GM19468 (cell line): ENCODE measurements around the gene CYP2J2.
"Not testable (repeated sequence)": the region's sequence is repeated elsewhere in the genome, so short reads cannot be mapped to it uniquely, and the experiment has no call there.

Experiments used
- ATAC-seq: cut with Tn5 transposase; IDR thresholded peaks from one replicate; pipeline ENCODE4 v1.9.1; 2021; ENCODE audit warnings: mild to moderate bottlenecking, moderate library complexity, moderate number of reproducible peaks; ENCODE audit not compliant: unreplicated experiment; ENCODE audit errors: extremely low read depth

CYP2J2 gene

GRCh38 chr1:59921258-59921899 is 5.2 kb downstream of the CYP2J2 start:
- ATAC-seq: not testable (repeated sequence)

- no peak for ATAC-seq
Observed at GRCh38 chr1:59919746-59920145, 6.8 kb downstream of the CYP2J2 start.

GRCh38 chr1:59917785-59918180 is 8.8 kb downstream of the CYP2J2 start:
- ATAC-seq: no peak

GRCh38 chr1:59917026-59917784 is 9.4 kb downstream of the CYP2J2 start:
- no peak for ATAC-seq

GRCh38 chr1:59915516-59915915 is 11.1 kb downstream of the CYP2J2 start:
- no peak for ATAC-seq

- ATAC-seq: not testable (repeated sequence)
Observed at GRCh38 chr1:59914791-59915286, 11.7 kb downstream of the CYP2J2 start.

- ATAC-seq: no peak
Observed at GRCh38 chr1:59908682-59909081, 17.9 kb downstream of the CYP2J2 start.

- no peak for ATAC-seq
Observed at GRCh38 chr1:59908084-59908483, 18.5 kb downstream of the CYP2J2 start.

GRCh38 chr1:59906931-59907330 is 19.6 kb downstream of the CYP2J2 start:
- no peak for ATAC-seq

GRCh38 chr1:59903141-59903754 is 23.3 kb downstream of the CYP2J2 start:
- peak; percentile 72 for ATAC-seq

GRCh38 chr1:59901770-59902388 is 24.7 kb downstream of the CYP2J2 start:
- ATAC-seq: no peak

GRCh38 chr1:59900640-59901039 is 25.9 kb downstream of the CYP2J2 start:
- no peak for ATAC-seq

GRCh38 chr1:59898927-59899326 is 27.6 kb downstream of the CYP2J2 start:
- ATAC-seq: no peak

GRCh38 chr1:59897165-59897564 is 29.4 kb downstream of the CYP2J2 start:
- no peak for ATAC-seq

GRCh38 chr1:59892841-59893811 is 33.4 kb downstream of the CYP2J2 start:
- ATAC-seq: no peak

GRCh38 chr1:59885160-59885832 is 41.3 kb downstream of the CYP2J2 start:
- no peak for ATAC-seq

GRCh38 chr1:59880735-59881134 is 45.8 kb downstream of the CYP2J2 start:
- ATAC-seq: no peak

GRCh38 chr1:59879996-59880505 is 46.5 kb downstream of the CYP2J2 start:
- ATAC-seq: no peak

- ATAC-seq: no peak
Observed at GRCh38 chr1:59879574-59879973, 47.0 kb downstream of the CYP2J2 start.
